ENCODE data around the gene SIN3A.

- TF ChIP-seq CTCF (IDR thresholded peaks at IDR 0.05; ENCODE audit: insufficient read depth, low read length, poor library complexity, severe bottlenecking) (no peak), EZH2phosphoT487 (conservative IDR thresholded peaks at IDR 0.05; ENCODE audit: low read length) (no peak)
These were observed 82.7 kb downstream of the SIN3A start for GRCh38 chr15:75368689-75369239.
